Sigmoid colon (tissue), 7 donors: ENCODE data around the gene ABCA1. TPM values are rescaled to one million over a fixed set of nuclear protein-coding genes. Genes with fewer than 3 reads are reported as not detected.
A peak's percentile ranks its signal among the peaks of the same experiment; 100 is the strongest.

Experiments
- DNase-seq: peaks from one replicate; pipeline ENCODE4 v3.0.0-alpha.2; 2019
- H3K27ac ChIP-seq, 4 donors: fragments of 200-600 bp; sonication (generic); one replicate each; pipeline ENCODE4 v1.5.1; 2016 to 2019; ENCODE audit warnings: mild to moderate bottlenecking in 1 of 4
- H3K27me3 ChIP-seq, 3 donors: fragments of 200-600 bp; sonication (generic); one replicate each; pipeline ENCODE4 v1.5.1; 2019; ENCODE audit warnings: mild to moderate bottlenecking in 1 of 3
- H3K36me3 ChIP-seq, 4 donors: fragments of 200-600 bp; sonication (generic); one replicate each; pipeline ENCODE4 v1.5.1; 2016 to 2019
- H3K4me1 ChIP-seq, 4 donors: fragments of 200-600 bp; sonication (generic); one replicate each; pipeline ENCODE4 v1.5.1; 2017 to 2019
- H3K4me3 ChIP-seq, 4 donors: fragments of 200-600 bp; sonication (generic); one replicate each; pipeline ENCODE4 v1.5.1; 2017 to 2019; ENCODE audit warnings: mild to moderate bottlenecking in 2 of 4, moderate library complexity in 1 of 4
- H3K9me3 ChIP-seq, 4 donors: fragments of 200-600 bp in 3 of 4; sonication (generic) in 3 of 4; one replicate each; pipeline versions ENCODE4 v1.5.1 to v1.6.1; 2013 to 2019
- EP300 ChIP-seq, 4 donors: sonication (generic); formaldehyde crosslinking; IDR thresholded peaks; one replicate each; pipeline ENCODE4 v1.6.1; 2017; ENCODE audit warnings: antibody characterized with exemption in 4 of 4
- POLR2A ChIP-seq, 2 donors: fragments of 450-650 bp; IDR thresholded peaks; one replicate each; pipeline ENCODE4 v1.6.1; 2016; ENCODE audit warnings: antibody characterized with exemption in 2 of 2, mild to moderate bottlenecking in 2 of 2, moderate library complexity in 2 of 2
- POLR2AphosphoS5 ChIP-seq, 4 donors: sonication (generic); formaldehyde crosslinking; IDR thresholded peaks; one replicate each; pipeline ENCODE4 v1.6.1; 2017; ENCODE audit warnings: antibody characterized with exemption in 4 of 4
- WGBS, 2 donors: extraction: QIAGEN DNeasy Blood & Tissue Kit; methylation state at CpG; one replicate each; pipeline ENCODE4 v1.1.7; 2013; 5-methylcytosine and 5-hydroxymethylcytosine counted together
- intact Hi-C: fragments of 100-400 bp; cut with DNase I; formaldehyde crosslinking; loops from one replicate; pipeline ENCODE4 v1.15.1; 2023
- polyA plus RNA-seq, 3 donors: library from polyadenylated mRNA; stranded (reverse); fragments of 200-250 nt; gene quantifications; one replicate each; pipeline ENCODE4 v1.2.3, GENCODE V29; 2013
- total RNA-seq, 4 donors: library from RNA; depleted of rRNA; stranded (reverse); fragments of >200 nt; gene quantifications; one replicate each; pipeline ENCODE4 v1.1.0, GENCODE V29; 2016
- TF ChIP-seq, protein P1 (sequence below), 4 experiments: fragments of 450-650 bp in 3 of 4; fragments of 200-600 bp in 1 of 4; IDR thresholded peaks; one replicate each; pipeline ENCODE4 v1.5.1; 2016 to 2019; ENCODE audit warnings: antibody characterized with exemption in 4 of 4, mild to moderate bottlenecking in 3 of 4, moderate library complexity in 2 of 4
- donor health status: healthy with polysubstance abuse.
- donor health status: Bipolar disorder and iron deficiency.
- donor health status: healthy.

The ABCA1 gene
- total and polyA plus RNA-seq, 7 donors = 2.4 to 110 (median 76.7) TPM

DNA sequence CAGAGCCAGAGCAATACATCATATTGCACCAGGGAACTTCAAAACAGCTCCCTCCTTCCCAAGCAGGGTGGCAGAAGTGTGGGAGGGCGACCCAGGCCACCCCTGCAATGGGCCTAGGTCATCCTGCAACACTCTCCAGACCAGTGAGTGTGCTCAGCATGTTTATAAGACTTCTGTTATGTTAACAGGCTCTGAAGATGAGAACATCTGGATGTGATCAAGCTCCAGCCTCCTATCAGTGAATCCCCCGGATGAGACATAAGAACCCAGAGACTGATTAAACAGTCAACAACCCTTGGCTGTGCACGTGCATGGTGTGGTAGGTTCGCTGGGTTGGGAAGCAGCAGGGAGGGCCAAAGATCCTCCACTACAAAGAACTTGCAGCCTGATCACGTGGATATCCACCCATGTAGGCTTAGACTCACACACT, 63.3 kb downstream of the ABCA1 start:
- DNase-seq = no peak
- Histone ChIP-seq H3K9me3 (no peaks in the 10 kb centered on the region), H3K27ac (peak overlapping the region; percentile 5 to 79 (median 67)), H3K4me1 (peaks cover 0 to 79% (median 76%) of the 10 kb centered on the region in 4 donors), H3K27me3 (no peaks in the 10 kb centered on the region), H3K36me3 (peaks cover 0 to 47% (median 27%) of the 10 kb centered on the region in 4 donors), H3K4me3 (no peak overlapping the region)
- intact Hi-C loops = loop anchor here (5.0 to 10.0 kb wide), 6 partner anchors 43 to 553 kb away; partner anchors contain the start of genes ABCA1 and SLC44A1
- TF ChIP-seq POLR2AphosphoS5 (IDR thresholded peaks at IDR 0.05) (peak in 3 of 4 donors; percentile 59 to 72 (median 71)), EP300 (IDR thresholded peaks at IDR 0.05) (no peak), POLR2A (IDR thresholded peaks at IDR 0.05) (no peak)
- TF ChIP-seq, protein P1, sequence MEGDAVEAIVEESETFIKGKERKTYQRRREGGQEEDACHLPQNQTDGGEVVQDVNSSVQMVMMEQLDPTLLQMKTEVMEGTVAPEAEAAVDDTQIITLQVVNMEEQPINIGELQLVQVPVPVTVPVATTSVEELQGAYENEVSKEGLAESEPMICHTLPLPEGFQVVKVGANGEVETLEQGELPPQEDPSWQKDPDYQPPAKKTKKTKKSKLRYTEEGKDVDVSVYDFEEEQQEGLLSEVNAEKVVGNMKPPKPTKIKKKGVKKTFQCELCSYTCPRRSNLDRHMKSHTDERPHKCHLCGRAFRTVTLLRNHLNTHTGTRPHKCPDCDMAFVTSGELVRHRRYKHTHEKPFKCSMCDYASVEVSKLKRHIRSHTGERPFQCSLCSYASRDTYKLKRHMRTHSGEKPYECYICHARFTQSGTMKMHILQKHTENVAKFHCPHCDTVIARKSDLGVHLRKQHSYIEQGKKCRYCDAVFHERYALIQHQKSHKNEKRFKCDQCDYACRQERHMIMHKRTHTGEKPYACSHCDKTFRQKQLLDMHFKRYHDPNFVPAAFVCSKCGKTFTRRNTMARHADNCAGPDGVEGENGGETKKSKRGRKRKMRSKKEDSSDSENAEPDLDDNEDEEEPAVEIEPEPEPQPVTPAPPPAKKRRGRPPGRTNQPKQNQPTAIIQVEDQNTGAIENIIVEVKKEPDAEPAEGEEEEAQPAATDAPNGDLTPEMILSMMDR (IDR thresholded peaks at IDR 0.05) = no peak
- WGBS, 2 donors = 75 to 81% methylated on average over 5 of the region's 5 CpGs

DNA sequence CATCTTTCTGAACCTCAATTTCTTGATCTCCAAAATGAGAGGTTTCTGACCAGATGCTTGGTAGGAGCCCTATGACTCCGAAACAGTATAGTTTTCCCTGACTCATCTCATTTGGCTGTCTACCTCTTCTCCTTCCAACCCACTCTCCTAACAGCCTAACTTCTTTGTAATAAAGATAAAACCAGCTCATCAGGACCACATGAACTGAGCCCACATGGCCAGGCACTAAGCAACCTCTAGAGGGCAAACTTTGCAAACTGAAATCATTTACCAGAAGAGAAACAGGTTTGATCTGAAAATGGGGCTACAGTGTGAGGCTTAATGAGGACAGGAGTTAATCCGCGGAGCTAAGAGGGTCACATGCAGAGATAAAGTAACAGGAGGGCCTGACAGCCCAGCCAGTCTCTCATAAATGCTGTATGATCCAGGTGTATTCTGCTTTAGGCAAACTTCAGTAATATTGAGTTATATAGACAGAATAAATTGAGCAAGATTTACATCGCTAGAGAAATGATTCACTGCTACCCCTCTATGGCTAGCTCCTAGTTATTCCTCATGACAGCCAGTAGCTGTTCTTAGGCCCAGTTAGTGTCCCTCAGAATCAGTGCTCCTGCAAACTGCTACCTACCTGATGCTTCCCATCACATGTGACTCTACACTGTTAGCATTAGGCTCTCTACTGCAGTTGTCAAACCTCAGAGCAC, 64.6 kb downstream of the ABCA1 start:
- Histone ChIP-seq H3K27ac (peak overlapping the region; percentile 8 to 79 (median 67)), H3K27me3 (no peaks in the 10 kb centered on the region), H3K4me1 (peaks cover 0 to 79% (median 75%) of the 10 kb centered on the region in 4 donors), H3K9me3 (no peaks in the 10 kb centered on the region), H3K4me3 (no peak overlapping the region), H3K36me3 (peaks cover 0 to 56% (median 31%) of the 10 kb centered on the region in 4 donors)
- DNase-seq = no peak
- intact Hi-C loops = loop anchor here (5.0 to 10.0 kb wide), 4 partner anchors 131 to 554 kb away; partner anchors contain the start of gene SLC44A1
- peak in 1 of 4 donors; percentile 8 for TF ChIP-seq POLR2AphosphoS5 (IDR thresholded peaks at IDR 0.05)
- TF ChIP-seq, protein P1 (IDR thresholded peaks at IDR 0.05) = peak in 3 of 4 experiments; percentile 62 to 70 (median 67)
- no peak for TF ChIP-seq EP300 (IDR thresholded peaks at IDR 0.05)
- no peak for TF ChIP-seq POLR2A (IDR thresholded peaks at IDR 0.05)
- WGBS, 2 donors = 43 to 44% methylated on average over 4 of the region's 4 CpGs

DNA sequence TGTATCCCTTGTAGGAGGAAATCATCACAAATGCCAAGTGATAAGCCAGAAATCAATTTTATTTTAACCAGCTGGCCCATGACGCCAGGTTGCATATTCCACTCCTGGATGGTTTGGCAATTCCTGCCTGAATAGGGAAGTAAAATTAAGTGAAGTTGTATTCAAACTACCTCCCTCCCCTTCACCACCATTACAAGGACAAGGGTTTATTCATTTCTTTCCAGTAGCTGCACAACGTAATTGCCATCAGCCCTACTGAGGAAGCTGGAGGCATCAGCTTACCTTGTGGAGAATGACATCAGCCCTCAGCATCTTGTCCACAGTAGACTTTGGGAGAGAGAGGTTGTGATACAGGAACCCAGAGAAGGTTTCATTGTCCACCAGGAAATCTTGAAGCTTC, 66.6 kb downstream of the ABCA1 start:
- Histone ChIP-seq H3K27me3 (no peaks in the 10 kb centered on the region), H3K36me3 (peaks cover 6 to 59% (median 20%) of the 10 kb centered on the region in 4 donors), H3K9me3 (no peaks in the 10 kb centered on the region), H3K27ac (peak overlapping the region in 2 of 4 donors; percentile 24 to 40), H3K4me1 (peaks cover 0 to 85% (median 68%) of the 10 kb centered on the region in 4 donors), H3K4me3 (no peak overlapping the region)
- no peak for DNase-seq
- intact Hi-C loops = loop anchor here (5.0 to 10.0 kb wide), 4 partner anchors 133 to 556 kb away; partner anchors contain the start of gene SLC44A1
- no peak for TF ChIP-seq POLR2AphosphoS5 (IDR thresholded peaks at IDR 0.05)
- TF ChIP-seq EP300 (IDR thresholded peaks at IDR 0.05) = no peak
- 71 to 73% methylated on average over 2 of the region's 2 CpGs for WGBS, 2 donors

DNA sequence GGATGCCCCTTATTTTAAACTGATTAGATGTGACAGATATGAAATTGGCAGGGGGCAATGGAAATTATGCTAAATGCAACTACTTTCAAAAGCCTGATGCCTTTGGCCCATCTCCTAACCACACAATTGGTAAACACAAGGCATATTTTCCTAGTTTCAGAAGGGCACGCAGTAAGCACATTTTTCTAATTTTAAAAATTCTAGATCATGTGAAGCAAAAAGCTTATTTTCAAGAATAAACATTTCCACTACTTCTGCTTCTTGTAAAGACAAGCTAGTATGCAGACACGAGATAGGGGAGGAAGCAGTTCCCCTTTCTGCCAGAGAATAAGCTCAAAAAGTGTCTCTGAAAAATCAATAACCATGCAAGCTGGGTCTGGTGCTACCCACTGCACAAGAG, 67.7 kb downstream of the ABCA1 start:
- H3K27ac ChIP-seq = peak overlapping the region in 2 of 4 donors; percentile 31 to 40

More for the DNA sequence above, 67.7 kb downstream of the ABCA1 start:
- TF ChIP-seq POLR2AphosphoS5 (IDR thresholded peaks at IDR 0.05) = peak in 1 of 4 donors; percentile 13
- peak in 1 of 4 donors; percentile 49 for TF ChIP-seq EP300 (IDR thresholded peaks at IDR 0.05)
- TF ChIP-seq POLR2A (IDR thresholded peaks at IDR 0.05) = no peak
- TF ChIP-seq, protein P1 (IDR thresholded peaks at IDR 0.05) = no peak
- Histone ChIP-seq H3K36me3 (peaks cover 8 to 63% (median 27%) of the 10 kb centered on the region in 4 donors), H3K4me1 (peaks cover 0 to 85% (median 62%) of the 10 kb centered on the region in 4 donors), H3K27me3 (no peaks in the 10 kb centered on the region), H3K9me3 (no peaks in the 10 kb centered on the region), H3K4me3 (no peak overlapping the region)
- no peak for DNase-seq
- WGBS, 2 donors = 34 to 83% methylated on average over 2 of the region's 2 CpGs
- intact Hi-C loops = loop anchor here (5.0 to 10.0 kb wide), 4 partner anchors 135 to 557 kb away; partner anchors contain the start of gene SLC44A1
